Endothelial cell of hepatic sinusoid (primary cell): ENCODE data around the gene ATP7B.
"Not testable (repeated sequence)": the region's sequence is repeated elsewhere in the genome, so short reads cannot be mapped to it uniquely, and the experiment has no call there.

Experiments used
- in situ Hi-C: cut with HindIII; loops from 2 replicates; pipeline ENCODE4 v1.10.0; 2017; ENCODE audit warnings: low sequenced_read_pairs

ATP7B gene

DNA sequence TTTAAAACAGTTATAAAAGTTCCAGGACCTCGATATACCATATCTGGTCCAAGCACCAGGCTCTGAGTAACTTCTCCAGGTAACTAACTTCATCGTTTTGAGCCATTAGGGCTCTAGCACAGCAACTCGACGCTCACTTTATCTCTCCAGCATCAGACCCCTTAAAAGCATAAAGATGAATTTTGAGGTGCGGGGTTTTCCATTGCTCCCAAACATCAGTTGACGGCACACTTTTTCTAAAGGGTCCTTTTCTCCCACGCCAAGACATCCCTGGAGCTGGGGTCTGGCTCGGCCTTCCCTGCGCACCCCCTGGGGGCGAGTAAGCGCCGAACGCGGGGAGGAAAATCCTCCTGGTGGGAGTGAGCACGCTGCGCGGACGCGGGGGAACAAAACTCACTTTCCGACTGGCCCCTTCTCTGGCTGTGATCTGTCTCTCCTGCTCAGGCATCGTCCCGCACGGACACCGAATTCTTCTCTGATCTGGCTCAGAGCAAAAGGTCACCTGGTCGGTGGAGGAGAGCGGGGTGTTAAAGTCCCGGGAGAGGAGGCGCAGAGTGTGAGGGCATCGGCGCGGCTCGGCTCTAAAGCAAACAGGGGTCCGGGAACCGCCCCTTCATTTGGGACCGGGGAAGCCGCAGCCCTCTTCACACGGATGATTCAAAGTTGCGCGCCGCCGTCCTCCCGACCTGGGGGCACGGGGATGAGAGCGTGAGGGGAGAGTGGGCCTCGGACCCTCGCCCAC is at the start of gene ATP7B:
ATP7B (minus strand) TSS at position 561 of the 742 bp plus-strand sequence; CDS start at position 448, 113 bp downstream.
- in situ Hi-C loops: no loop called here

DNA sequence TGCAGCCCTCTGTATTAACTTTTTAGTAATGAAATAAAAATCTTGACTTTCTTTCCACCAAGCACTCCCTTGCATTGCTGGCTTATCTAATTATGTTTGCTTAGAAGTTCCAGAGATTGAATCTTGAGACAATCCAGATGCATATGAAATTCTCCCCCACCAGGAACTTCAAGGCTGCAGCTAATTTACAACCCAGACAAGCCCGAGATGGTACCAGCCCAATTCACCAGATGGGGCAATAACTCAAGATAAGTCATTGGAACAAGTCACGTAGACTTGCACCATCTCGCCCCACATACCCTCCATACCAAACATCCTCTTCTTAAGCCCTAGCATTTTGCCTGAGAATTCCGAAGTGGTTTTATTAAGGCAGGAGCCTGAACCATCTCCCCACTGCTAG is 42.2 kb upstream of the ATP7B start:
- in situ Hi-C loops: no loop called here

DNA sequence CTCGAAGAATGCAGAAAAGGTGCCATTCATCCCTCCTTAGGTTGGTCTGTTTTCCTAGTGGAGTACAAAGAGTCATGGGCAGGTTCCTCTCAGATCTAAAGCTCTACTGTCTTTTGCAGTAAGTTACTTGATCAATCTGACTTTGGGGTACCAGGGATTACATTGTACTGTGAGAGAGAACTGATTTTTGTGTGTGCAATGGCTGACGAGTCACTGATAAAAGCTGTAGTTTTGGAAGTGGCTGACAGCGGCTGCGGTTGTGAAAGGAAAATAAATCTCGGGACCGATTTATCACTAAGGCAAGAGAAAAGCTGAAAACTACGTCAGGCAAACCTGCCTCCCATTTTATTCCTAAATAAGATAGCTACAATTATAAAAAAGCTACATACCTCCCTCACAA is 40.1 kb upstream of the ATP7B start:
- in situ Hi-C loops: no loop called here

DNA sequence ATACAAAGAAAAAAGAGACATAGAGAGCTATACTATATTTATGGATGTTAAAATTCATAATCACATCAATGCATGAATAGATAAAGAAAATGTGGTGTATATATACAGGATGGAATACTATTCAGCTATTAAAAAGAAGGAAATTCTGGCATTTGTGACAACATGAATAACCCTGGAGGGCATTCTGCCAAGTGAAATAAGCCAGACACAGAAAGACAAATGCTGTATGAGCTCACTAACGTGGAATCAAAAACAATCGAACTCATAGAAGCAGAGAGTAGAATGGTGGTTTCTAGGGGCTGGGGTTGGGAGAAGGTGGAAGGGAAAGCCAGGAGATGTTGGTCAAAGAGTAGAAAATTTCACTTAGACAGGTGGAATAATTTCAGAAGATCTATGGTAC is 37.3 kb upstream of the ATP7B start:
- in situ Hi-C loops: no loop called here

DNA sequence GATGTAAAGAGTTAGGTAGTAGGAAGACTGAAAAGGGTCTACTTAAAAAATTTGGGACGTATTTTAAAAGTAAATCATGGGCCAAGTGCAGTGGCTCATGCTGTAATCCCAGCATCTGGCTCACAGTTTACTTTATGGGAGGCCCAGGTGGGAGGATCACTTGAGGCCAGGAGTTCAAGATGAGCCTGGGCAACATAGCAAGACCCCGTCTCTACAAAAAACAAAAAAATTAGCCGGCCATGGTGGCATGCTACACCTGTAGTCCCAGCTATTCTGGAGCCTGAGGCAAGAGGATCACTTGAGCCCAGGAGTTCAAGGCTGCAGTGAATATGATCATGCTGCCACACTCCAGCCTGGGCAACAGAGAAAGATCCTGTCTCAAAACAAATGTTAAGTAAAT is 36.2 kb upstream of the ATP7B start:
- in situ Hi-C loops: no loop called here

DNA sequence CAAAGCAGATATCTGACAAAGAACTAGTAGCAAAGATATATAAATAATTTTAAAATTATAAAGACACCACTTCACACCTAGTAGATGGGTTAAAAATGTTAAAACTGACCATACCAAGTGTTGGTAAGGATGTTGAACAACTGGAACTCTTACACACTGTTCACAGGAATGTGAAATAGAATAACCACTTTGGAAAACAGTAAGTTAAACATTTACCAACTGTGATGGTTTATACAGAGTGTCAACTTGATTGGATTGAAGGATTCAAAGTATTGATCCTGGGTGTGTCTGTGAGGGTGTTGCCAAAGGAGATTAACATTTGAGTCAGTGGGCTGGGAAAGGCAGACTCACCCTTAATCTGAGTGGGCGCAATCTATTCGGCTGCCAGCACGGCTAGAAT is 32.4 kb upstream of the ATP7B start:
- in situ Hi-C loops: no loop called here

DNA sequence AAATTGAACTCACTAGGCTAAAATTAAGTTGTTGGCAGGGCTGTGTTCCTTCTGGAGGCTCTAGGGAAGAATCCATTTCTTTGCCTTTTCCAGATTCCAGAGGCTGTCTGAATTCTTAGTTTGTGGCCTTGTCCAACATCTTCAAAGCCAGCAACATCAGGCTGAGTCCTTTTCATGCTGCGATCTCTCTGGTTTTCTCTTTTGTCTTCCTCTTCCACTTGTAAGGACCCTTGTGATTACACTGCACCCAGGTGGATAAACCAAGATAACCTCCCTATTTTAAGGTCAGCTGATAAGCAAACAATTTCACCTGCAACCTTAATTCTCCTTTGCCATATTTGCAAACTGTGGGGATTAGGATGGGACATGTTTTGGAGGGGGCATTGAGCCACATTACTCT is 24.8 kb upstream of the ATP7B start:
- in situ Hi-C loops: no loop called here

DNA sequence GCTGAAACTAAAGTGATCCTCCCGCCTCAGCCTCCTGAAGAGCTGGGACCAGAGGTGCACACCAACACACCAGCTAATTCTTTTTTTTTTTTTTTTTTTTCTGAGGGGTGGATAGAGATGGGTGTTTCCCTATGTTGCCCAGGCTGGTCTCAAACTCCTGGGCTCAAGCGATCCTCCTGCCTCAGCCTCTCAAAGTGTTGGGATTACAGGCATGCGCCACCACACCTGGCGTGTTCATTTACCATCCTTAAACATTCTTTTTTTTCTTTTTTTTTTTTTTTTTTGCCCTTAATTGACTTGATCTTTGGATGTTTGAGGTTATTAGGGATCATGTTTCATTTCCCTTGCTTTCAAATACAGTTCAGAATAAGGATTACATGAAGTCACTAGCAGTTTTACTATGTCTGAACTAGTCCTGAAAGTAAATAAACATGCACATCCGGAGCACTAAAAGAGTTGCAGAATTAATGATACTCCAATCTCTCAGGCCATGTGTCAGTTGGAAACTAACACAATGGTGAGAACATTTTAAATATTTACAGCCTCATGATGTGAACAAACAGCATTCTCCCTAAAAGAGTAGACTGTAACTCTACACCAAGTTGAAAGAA is 23.5 kb upstream of the ATP7B start:
- in situ Hi-C loops: no loop called here

DNA sequence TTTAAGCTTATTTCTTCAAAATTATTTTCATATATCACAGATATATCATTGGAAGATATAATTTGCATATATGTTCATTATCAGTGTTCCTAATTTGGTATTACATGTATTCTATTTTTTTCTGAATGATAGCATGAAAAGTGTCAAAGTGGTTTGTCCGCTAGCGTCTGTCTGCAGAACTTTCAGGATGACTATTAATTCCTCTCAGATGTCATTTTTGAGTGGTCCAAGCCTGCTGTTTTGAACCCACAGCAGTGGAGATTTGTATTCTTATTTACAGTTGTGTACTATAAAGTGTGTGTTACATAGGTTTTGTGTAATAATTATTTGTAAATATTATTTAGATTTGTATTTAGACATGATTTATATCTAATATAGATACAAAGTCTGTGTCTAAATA is 21.8 kb upstream of the ATP7B start:
- in situ Hi-C loops: no loop called here

DNA sequence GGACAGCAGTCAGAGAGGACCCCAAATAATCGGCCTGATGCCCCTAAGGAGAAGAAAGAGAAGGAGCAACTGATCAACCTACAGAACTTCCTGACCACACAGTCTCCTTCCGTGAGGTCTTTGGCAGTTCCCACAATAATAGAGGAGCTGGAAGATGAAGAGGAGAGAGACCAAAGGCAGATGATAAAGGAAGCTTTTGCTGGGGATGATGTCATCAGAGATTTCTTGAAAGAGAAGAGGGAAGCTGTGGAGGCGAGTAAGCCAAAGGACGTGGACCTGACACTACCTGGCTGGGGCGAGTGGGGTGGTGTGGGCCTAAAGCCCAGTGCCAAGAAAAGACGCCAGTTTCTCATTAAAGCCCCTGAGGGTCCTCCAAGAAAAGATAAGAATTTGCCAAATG is 19.2 kb upstream of the ATP7B start:
- in situ Hi-C loops: not testable (repeated sequence)

DNA sequence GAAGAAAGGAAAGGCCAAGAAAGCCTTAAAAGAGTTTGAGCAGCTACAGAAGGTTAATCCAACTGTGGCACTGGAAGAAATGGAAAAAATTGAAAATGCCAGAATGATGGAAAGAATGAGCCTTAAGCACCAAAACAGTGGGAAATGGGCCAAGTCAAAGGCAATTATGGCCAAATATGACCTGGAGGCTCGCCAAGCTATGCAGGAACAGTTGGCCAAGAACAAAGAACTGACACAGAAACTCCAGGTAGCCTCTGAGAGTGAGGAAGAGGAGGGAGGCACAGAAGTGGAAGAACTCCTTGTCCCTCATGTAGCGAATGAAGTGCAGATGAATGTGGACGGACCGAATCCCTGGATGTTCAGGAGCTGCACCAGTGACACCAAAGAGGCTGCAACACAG is 18.3 kb upstream of the ATP7B start:
- in situ Hi-C loops: no loop called here

DNA sequence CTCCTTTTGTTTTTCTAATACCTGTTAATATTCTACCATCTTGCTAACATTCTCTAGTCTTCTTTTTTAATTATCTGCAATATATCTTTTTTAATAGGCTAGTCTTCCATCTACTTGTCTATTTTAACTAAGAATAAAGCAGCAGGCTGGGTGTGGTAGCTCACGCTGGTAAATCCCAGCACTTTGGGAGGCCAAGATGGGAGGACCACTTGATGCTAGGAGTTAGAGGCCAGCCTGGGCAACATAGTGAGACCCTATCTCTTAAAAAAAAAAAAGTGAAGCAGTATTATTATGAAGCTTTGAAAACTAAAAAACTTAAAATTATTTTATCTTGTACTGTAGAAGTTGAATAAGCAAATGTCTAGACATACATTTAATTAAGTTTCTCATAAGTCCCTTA is 16.6 kb upstream of the ATP7B start:
- in situ Hi-C loops: no loop called here

DNA sequence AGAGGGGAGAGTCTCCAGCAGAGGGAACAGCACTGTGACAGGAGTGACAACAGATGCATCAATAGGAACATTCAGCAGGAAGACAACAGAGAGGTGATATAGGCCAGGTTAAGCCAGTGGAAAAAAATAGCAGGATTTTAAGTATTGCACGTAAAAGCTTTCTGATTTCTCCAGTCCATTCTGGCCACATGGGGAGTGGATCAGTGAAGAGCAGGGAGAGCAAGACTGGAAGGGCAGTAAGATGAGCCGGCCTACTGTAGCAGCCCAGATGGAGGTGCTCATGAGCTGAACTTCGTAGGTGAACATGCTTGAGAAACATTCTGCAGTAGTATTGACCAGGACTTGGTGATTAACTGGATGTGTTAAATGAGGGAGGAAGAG is 15.0 kb upstream of the ATP7B start:
- in situ Hi-C loops: no loop called here

DNA sequence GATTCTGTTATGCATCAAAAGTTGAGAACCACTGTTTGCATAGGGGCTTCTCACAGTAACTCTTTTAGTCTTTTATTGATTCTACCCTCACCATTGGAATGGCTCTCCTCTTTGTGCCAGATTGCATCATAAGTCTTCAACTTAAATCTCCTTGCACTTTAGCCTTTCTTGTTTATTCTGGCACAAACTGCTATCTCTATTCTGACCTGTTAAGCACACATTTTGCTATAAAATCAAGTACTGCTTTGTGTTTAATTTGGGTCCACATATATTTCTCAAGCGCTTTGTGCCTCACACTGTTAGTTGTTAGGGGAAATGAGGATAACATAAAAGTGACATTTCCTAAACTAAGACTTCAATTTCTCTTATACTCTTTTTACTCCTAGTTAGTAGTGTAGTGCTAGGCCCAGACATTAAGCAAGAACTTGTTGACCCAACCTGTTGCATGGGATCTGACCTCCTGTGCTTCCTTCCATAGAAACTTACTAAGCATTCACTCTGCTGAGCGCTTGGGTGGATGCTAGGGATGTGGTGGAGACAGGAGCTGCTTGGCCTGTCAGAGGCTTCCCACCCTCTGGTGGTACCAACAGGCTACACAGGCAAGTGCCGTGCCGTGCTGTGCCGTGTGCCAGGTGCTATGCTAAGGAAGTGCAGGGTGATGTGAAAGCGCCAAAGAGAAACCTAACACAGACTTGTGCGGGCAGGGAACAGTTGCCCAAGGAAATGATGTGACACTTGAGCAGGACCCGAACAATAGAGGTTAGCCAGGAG is 14.4 kb upstream of the ATP7B start:
- in situ Hi-C loops: no loop called here

DNA sequence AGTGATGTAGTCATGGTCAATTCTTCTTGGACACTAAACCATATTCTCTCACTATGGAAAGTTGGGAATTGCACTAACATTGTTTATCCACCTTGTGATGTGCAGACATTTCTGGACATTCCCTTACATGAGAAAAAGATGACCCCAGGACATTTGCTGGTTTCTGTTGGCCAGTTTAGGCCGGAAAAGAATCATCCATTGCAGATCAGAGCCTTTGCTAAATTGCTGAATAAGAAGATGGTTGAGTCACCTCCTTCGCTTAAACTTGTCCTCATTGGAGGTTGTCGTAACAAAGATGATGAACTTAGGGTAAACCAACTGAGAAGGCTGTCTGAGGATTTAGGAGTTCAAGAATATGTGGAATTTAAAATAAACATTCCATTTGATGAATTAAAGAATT is 13.2 kb upstream of the ATP7B start, which contains the start of gene UTP14C:
UTP14C (plus strand) TSS at position 211 of the 400 bp plus-strand sequence. CDS start 4,114 bp downstream, outside the sequence.
- in situ Hi-C loops: no loop called here

DNA sequence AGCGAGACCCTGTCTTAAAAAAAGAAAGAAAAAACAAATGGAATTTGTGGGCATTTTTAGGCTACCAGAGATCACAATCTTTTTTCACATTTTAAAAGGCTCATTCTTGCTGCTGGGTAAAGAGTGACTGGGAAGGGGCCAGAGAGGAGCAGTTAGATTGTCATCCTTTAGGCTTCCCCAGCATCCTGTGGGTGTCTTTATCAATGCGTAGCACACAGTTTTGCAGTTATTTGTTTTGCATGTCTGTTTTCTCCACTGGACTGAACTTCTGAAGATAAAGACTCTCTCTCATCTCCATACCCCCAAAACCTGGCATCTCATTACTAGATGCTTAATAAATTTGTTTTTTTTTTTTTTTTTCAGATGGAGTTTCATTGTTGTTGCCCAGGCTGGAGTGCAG is 11.1 kb upstream of the ATP7B start:
- in situ Hi-C loops: no loop called here

DNA sequence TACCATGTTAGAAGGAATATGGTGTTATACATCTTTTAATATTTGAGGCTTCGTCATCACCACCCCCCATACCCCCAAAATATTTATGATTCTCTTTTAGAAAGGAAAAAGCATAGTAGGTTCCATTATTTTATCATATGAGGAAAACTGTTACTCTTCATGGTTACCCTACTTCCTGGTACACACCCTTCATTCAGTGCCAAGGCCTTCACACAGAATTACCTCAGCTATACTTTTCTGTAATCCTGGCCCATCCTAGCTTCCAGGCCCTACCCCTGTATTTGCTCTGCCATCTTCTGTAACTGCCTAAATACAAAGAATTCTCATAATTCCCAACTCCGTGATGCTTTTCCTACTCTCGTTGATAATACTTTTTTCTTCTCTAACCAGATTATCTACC is 8.9 kb upstream of the ATP7B start:
- in situ Hi-C loops: no loop called here

DNA sequence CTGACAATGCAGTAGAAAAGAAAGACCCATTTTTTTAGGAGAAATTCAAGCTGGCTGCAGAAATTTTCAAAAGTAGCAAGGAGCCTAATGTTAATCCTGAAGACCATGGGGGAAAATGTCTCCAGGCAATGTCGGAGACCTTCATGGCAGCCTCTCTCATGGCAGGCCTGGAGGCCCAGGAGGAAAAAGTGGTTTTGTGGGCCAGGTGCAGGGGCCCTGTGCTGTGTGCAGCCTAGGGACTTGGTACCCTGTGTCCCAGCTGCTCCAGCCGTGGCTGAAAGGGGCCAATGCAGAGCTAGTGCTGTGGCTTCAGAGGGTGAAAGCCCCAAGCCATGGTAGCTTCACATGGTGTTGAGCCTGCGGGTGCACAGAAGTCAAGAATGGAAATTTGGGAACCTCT is 5.0 kb upstream of the ATP7B start:
- in situ Hi-C loops: no loop called here

DNA sequence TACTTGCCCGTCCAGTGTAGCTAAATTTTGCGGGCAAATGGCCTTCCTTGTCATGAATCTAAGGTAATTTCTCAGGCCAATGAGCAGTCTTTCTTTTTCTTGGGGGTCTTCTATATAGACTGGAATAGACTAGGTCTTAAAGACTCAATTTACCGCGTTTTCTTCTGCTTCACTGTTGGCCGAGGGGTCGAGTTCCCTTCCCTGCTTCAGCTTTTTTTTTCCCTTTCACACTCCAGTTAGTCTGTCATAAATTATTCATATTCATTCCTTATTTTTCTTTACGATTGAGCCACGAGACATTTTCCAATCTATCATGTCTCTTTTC is 1.2 kb upstream of the ATP7B start:
- in situ Hi-C loops: no loop called here

DNA sequence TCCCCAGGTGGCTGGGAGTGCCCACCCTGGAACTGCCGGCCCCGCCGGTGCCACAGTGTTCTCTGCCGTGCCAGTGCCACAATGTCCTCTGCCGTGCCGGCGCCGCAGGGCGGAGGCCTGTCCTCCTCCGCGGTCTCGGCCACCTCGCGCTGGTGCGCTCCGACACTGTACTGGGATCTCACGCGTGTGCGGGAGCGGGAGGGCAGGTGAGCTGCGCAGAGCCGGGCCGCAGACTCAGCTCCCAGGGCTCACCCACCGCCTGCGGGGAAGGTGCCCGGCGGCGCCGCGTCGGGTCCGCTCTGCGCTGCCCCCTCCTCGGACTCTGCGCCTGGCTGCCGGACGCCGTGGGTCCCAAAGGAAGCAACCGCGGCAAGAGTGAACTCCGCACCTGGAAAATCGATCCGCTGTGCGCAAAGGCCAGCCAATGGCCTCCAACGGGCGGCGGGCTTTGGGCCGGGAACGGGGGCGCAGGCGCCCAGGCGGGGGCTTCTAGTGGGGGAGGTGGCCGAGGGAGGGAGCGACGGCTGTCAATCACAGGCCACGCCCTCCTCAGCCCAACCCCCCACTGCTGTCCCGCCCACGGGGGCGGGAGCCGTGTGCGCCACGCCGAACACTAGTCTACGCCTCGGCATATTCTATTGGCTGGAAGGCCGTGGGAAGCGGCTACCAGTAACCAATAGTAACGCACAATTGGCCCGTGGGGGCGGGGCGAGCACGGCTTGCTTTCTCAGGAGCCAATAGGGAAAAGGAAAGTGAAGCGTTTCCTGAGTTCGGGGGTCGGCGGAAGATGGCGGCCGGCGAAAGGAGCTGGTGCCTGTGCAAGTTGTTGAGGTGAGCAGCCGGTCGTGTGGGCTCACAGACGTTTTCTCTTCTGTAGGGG is 622 bp upstream of the ATP7B start, which contains the start of gene ALG11:
ALG11 (plus strand) TSS at position 767 of the 880 bp plus-strand sequence; CDS start at position 788, 21 bp downstream.
- in situ Hi-C loops: no loop called here

DNA sequence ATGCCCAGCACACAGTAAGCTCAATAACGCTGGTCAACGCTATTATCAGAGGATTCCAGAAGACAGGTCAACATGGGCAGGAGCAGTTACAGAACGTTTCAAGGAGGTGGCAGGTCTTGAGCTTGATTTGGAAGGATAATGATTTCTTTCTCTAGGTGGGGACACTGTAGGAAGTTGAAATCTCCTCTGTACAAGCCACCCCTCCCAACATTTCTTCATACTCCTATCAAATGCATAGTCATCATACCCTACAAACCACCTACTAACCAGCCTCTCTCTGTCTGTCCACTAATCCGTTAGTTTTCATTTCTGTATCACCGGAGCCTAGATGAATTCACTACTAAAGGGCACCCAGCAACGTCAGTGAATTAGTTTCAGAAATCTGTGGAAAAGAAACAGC is 1.3 kb downstream of the ATP7B start:
- in situ Hi-C loops: no loop called here
